Mononuclear cell (primary cell): ENCODE results near the gene CSN2. TPM values are rescaled to one million over a fixed set of nuclear protein-coding genes. Genes with fewer than 3 reads are reported as not detected.

ENCODE experiments used
- H3K27me3 ChIP-seq: 2 replicates; pipeline ENCODE4 v1.6.0; 2011; ENCODE audit warnings: low read length, control low read depth; ENCODE audit not compliant: insufficient read depth
- H3K4me1 ChIP-seq: 2 replicates; pipeline ENCODE4 v1.5.1; 2011; ENCODE audit warnings: mild to moderate bottlenecking, low read length, control low read depth; ENCODE audit not compliant: insufficient read depth
- H3K4me3 ChIP-seq: 2 replicates; pipeline ENCODE4 v1.5.1; 2011; ENCODE audit warnings: mild to moderate bottlenecking, low read length, moderate library complexity
- H3K9me3 ChIP-seq: 2 replicates; pipeline ENCODE4 v1.5.1; 2011; ENCODE audit warnings: low read depth, mild to moderate bottlenecking, control low read depth, low read length
- total RNA-seq: library from RNA; depleted of rRNA; stranded (reverse); fragments of >200 nt; gene quantifications from one replicate; pipeline ENCODE4 v1.2.3, GENCODE V29; 2012

The CSN2 gene, protein sequence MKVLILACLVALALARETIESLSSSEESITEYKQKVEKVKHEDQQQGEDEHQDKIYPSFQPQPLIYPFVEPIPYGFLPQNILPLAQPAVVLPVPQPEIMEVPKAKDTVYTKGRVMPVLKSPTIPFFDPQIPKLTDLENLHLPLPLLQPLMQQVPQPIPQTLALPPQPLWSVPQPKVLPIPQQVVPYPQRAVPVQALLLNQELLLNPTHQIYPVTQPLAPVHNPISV
- not detected for total RNA-seq

GRCh38 chr4:69965628-69966027, at the start of gene CSN2:
CSN2 (minus strand) TSS chr4:69965728; CDS start chr4:69960995, 4,733 bp downstream.
- H3K9me3 ChIP-seq: no peaks in the 10 kb centered on the region
- H3K4me1 ChIP-seq: no peaks in the 10 kb centered on the region
- H3K4me3 ChIP-seq: no peak within 1 kb of the TSS
- no peaks in the 10 kb centered on the region for H3K27me3 ChIP-seq

GRCh38 chr4:70008771-70009170, 43.2 kb upstream of the CSN2 start:
- Histone ChIP-seq H3K4me1 (no peaks in the 10 kb centered on the region), H3K4me3 (no peak overlapping the region), H3K27me3 (no peaks in the 10 kb centered on the region), H3K9me3 (no peaks in the 10 kb centered on the region)

GRCh38 chr4:70002507-70002906, 37.0 kb upstream of the CSN2 start:
- Histone ChIP-seq H3K4me1 (no peaks in the 10 kb centered on the region), H3K4me3 (no peak overlapping the region), H3K9me3 (no peaks in the 10 kb centered on the region), H3K27me3 (no peaks in the 10 kb centered on the region)

GRCh38 chr4:70000711-70001110, 35.2 kb upstream of the CSN2 start:
- no peaks in the 10 kb centered on the region for H3K27me3 ChIP-seq
- no peak overlapping the region for H3K4me3 ChIP-seq
- H3K4me1 ChIP-seq: no peaks in the 10 kb centered on the region
- no peaks in the 10 kb centered on the region for H3K9me3 ChIP-seq

DNA sequence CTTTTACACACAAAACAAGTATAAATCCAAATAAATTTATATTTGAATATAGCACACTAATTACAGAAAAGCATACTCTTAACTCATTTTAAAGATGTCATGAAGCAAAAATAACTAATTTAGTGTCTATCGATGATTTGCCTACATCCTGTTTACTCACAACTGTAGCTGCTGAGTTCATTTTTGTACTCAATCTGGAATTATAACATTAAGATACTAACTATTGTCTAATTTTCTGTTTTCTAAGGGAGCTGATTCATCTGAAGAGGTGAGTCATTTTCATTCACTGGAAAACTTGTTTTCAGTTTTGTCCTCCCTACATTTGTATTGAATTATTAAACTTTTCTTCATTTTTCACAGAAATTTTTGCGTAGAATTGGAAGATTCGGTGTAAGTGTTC, 33.9 kb upstream of the CSN2 start:
- Histone ChIP-seq H3K4me1 (no peaks in the 10 kb centered on the region), H3K9me3 (no peaks in the 10 kb centered on the region), H3K4me3 (no peak overlapping the region), H3K27me3 (no peaks in the 10 kb centered on the region)

DNA sequence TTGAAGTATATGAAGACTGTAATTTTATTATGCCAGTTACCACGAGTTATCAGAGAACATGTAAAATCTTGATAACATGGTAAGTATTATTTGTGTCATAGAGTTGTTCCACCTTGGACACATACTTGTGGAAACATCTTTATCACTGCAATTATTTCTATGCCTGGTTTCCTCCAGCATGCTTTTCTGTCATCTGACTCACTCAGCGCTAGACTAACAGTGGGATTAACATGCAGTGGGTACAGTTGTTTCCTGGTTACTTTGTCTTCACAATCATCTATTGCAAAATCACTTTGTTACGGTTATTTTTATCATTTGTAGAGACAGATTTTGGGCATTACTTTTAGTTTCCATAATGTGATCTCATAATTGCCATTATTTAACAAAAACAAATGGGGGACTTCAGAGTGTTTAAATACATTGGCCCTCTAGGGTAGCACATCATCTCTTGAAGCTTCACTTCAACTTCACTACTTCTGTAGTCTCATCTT, 30.0 kb upstream of the CSN2 start, which contains the start of gene STATH:
Gene STATH, plus strand, starts transcription at position 441 of the 491 bp plus-strand sequence. CDS start 2,472 bp downstream, outside the sequence.
- no peaks in the 10 kb centered on the region for H3K9me3 ChIP-seq
- no peaks in the 10 kb centered on the region for H3K4me1 ChIP-seq
- H3K4me3 ChIP-seq: no peak within 1 kb of the TSS
- no peaks in the 10 kb centered on the region for H3K27me3 ChIP-seq

DNA sequence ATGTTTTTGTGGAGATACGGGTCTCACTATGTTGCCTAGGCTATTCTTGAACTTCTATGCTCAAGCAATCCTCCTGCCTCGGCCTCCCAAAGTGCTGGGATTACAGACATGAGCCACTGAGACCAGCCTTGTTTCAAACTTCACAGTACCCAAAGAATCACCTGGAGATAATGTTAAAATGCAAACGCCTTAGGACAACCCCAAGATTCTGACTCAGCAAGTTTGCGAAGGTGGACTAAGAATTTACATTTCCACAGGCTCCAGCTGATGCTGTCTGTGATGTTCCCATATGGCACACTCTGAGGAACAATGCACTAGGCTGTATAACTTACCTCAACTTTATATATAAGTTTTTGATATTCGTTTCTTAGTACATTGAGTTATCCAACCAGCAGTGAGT, 29.3 kb upstream of the CSN2 start:
- no peaks in the 10 kb centered on the region for H3K4me1 ChIP-seq
- H3K27me3 ChIP-seq: no peaks in the 10 kb centered on the region
- no peak overlapping the region for H3K4me3 ChIP-seq
- H3K9me3 ChIP-seq: no peaks in the 10 kb centered on the region

- Histone ChIP-seq H3K9me3 (no peaks in the 10 kb centered on the region), H3K4me1 (no peaks in the 10 kb centered on the region), H3K27me3 (no peaks in the 10 kb centered on the region), H3K4me3 (no peak overlapping the region)
Measured at GRCh38 chr4:69991016-69991415, 25.5 kb upstream of the CSN2 start.

DNA sequence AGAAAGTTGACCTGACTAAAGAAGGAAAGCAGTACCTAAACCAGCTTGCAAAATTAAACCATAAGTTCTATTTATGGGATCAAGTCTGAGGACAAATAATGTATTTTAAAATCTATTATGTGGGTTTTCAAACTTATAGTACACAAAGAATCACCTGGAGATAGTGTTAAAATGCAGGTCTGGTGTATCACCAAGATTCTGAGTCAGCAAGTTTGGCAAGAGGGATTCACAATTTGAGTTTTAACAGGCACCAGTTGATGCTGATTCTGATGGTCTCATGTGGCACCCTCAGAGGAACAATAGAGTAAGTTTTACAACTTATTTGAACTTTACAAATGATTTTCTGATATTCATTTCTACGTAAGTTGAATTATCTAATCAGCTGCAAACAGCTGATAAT, 21.1 kb upstream of the CSN2 start:
- H3K4me3 ChIP-seq: no peak overlapping the region
- H3K9me3 ChIP-seq: no peaks in the 10 kb centered on the region
- no peaks in the 10 kb centered on the region for H3K27me3 ChIP-seq
- H3K4me1 ChIP-seq: no peaks in the 10 kb centered on the region

DNA sequence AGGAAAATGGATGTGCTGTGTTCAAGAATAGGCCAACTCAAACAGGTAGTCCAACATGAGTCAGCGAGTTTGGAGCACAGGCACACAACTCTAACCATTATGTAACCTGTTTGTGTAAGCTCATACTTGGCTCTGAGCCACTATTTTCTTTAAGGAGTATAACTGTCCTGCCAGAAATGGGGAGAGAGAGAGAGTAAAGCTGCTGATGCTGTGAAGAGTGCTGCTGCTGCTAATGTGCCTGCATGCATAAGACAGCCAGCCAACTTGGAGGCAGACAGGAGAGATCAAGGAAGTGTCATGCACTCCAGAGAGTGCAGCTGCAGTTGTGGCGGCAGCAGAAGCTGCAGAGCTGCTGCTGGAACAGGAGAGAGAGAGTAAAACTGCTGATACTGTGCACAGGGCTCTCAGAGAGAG, 18.5 kb upstream of the CSN2 start:
- Histone ChIP-seq H3K27me3 (no peaks in the 10 kb centered on the region), H3K4me1 (no peaks in the 10 kb centered on the region), H3K9me3 (no peaks in the 10 kb centered on the region), H3K4me3 (no peak overlapping the region)

DNA sequence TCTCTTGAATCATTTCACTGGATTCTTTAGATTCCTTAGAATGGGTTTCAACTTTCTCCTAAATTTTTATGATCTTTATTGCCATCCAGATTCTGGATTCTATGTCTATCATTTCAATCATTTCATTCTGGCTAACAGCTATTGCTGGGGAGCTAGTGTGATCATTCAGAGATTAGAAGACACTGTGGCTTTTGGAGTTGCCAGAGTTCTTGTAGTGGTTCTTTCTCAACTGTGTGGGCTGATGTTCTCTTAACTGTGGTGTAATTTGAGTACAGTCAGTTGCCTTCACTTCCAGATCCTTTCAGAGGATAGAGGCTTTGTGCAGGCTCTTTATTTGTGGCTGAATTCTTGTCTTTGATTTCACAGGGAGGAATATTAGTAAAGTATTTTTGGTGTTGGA, 12.1 kb upstream of the CSN2 start:
- Histone ChIP-seq H3K4me1 (no peaks in the 10 kb centered on the region), H3K27me3 (no peaks in the 10 kb centered on the region), H3K9me3 (no peaks in the 10 kb centered on the region), H3K4me3 (no peak overlapping the region)

GRCh38 chr4:69974631-69975030, 9.1 kb upstream of the CSN2 start:
- H3K9me3 ChIP-seq: no peaks in the 10 kb centered on the region
- H3K4me3 ChIP-seq: no peak overlapping the region
- no peaks in the 10 kb centered on the region for H3K27me3 ChIP-seq
- H3K4me1 ChIP-seq: no peaks in the 10 kb centered on the region

- Histone ChIP-seq H3K9me3 (no peaks in the 10 kb centered on the region), H3K27me3 (no peaks in the 10 kb centered on the region), H3K4me3 (no peak overlapping the region), H3K4me1 (no peaks in the 10 kb centered on the region)
Measured at GRCh38 chr4:69970071-69970470, 4.5 kb upstream of the CSN2 start.

DNA sequence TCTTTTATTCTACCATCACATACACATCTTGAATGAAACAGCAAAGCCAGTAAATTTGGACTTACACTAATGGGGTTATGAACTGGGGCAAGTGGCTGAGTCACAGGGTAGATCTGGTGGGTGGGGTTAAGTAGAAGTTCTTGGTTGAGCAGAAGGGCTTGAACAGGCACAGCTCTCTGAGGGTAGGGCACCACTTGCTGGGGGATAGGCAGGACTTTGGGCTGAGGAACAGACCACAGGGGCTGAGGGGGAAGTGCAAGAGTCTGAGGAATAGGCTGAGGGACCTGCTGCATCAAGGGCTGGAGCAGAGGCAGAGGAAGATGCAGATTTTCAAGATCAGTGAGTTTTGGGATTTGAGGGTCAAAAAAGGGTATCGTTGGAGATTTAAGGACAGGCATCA, 8.3 kb downstream of the CSN2 start:
- Histone ChIP-seq H3K4me3 (no peak overlapping the region), H3K27me3 (no peaks in the 10 kb centered on the region), H3K4me1 (no peaks in the 10 kb centered on the region), H3K9me3 (no peaks in the 10 kb centered on the region)

DNA sequence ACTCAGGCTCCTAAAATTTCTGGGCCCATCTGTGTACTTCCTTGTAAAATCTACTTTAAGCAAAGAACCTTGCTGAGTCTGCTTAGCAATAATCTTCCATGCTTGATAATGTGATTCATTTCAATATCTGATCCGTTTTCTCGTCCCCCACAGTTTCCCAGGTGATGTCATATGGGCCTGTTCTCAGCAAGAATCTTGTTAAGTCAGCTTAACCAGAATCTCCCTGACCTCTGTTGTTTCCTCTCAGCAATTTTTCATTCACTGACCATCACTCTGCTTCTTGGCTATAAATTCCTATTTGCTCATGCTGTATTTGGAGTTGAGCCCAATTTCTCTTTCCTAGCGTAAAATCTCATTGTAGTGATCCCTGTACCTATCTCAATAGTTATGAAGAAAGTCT, 13.9 kb downstream of the CSN2 start:
- no peak overlapping the region for H3K4me3 ChIP-seq
- no peaks in the 10 kb centered on the region for H3K9me3 ChIP-seq
- no peaks in the 10 kb centered on the region for H3K27me3 ChIP-seq
- H3K4me1 ChIP-seq: no peaks in the 10 kb centered on the region

DNA sequence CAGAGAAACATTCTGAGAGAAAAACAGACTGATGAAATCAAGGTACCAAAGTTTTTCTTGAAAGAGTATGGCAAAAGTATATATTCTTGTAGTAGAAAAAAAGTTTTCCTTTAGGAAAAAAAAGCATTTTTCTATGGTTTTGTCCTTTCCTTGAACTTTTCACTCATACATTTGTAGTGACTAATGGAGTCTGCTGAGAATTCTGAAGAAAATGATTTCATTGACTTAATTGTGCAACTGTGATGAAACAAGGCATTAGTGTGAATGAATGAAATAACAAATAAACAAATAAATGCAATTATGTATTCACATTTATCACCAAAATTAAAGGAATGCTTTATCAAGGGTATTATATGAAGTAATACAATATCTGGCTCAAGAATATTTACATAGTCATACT, 29.0 kb downstream of the CSN2 start:
- H3K9me3 ChIP-seq: no peaks in the 10 kb centered on the region
- H3K27me3 ChIP-seq: no peaks in the 10 kb centered on the region
- H3K4me1 ChIP-seq: no peaks in the 10 kb centered on the region
- H3K4me3 ChIP-seq: no peak overlapping the region
